ENCODE data around the gene PNPLA6. TPM values are rescaled to one million over a fixed set of nuclear protein-coding genes. Genes with fewer than 3 reads are reported as not detected.

PNPLA6 gene
- polyA plus RNA-seq, 1 donor (not counting 4 experiments of a cell fraction or from before 2014, with no cell fraction given), result 22.4 TPM

DNA sequence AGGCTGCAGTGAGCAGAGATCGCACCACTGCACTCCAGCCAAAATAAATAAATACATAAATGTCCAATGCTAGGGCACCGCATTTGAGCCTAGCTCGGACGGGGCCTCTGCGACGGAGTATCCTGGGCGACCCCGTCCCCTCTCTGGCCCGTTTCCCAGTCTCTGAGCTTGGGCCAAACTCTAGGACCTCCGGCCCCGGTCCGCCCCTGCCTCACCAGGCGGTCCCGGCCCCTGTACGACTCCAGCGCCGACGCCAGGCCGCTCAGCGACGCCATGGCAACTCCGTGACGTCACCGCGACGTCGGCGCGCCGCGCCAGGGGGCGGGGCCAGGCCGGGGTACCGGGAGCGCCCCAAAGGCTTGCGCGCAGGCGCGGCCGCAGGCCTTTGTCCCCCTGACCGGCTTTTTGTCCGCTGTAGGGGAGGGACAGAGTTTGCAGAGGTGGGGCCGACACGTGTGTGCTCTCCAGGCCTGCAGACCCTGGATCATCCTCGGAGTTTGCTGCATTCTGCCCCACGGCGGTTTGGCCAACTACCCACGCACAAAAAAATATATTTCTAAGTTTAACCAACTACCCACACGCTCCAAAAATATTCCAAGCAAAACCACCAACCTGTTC, 46.7 kb upstream of the PNPLA6 start, which contains the start of gene PEX11G:
TSS of gene PEX11G (minus strand) at position 300 of the 618 bp plus-strand sequence. CDS start at position 275, 25 bp downstream.
- Histone ChIP-seq H3K36me3 (ENCODE audit: control insufficient read depth in 2 of 2, extremely low read depth in 1 of 2, insufficient read depth in 2 of 2, low read length in 2 of 2) (no peaks in the 10 kb centered on the region), H3K9me1 (ENCODE audit: control insufficient read depth, extremely low read depth, insufficient read depth, low read length) (no peaks in the 10 kb centered on the region), H3K27ac (ENCODE audit: control insufficient read depth, insufficient read depth, low read length) (peak within 1 kb of the TSS; percentile 78), H3K9ac (ENCODE audit: control insufficient read depth, extremely low read depth, insufficient read depth, low read length) (peak within 1 kb of the TSS; percentile 82), H4K20me1 (ENCODE audit: control insufficient read depth, extremely low read depth, insufficient read depth, low read length) (no peaks in the 10 kb centered on the region), H3K27me3 (ENCODE audit: control insufficient read depth, extremely low read depth, insufficient read depth, low read length) (no peaks in the 10 kb centered on the region), H2AFZ (ENCODE audit: control insufficient read depth, low read length) (peak within 1 kb of the TSS; percentile 96), H3K9me3 (ENCODE audit: control insufficient read depth, low read depth, low read length) (no peaks in the 10 kb centered on the region), H3K4me2 (ENCODE audit: control insufficient read depth, extremely low read depth, insufficient read depth, low read depth, low read length) (peak within 1 kb of the TSS; percentile 74), H3K4me3 (ENCODE audit: control insufficient read depth in 2 of 3, extremely low read depth in 1 of 3, insufficient read depth in 2 of 3, low read depth in 1 of 3, low read length in 3 of 3) (peak within 1 kb of the TSS; percentile 64 to 82 (median 74)), H3K79me2 (ENCODE audit: control insufficient read depth, insufficient read depth, low read length) (no peaks in the 10 kb centered on the region), H3K4me1 (ENCODE audit: control insufficient read depth, extremely low read depth, insufficient read depth, low read length) (peaks cover 6% of the 10 kb centered on the region)
- TF ChIP-seq EZH2 (IDR thresholded peaks at IDR 0.05; ENCODE audit: low read length) (no peak), CTCF (optimal IDR thresholded peaks at IDR 0.05 in 1 of 3, IDR thresholded peaks at IDR 0.05 in 1 of 3, conservative IDR thresholded peaks at IDR 0.05 in 1 of 3; ENCODE audit: extremely low read depth in 1 of 3, insufficient read depth in 2 of 3, low read length in 3 of 3) (no peak)
- FAIRE-seq (no peak), DNase-seq (ENCODE audit: low read depth, low spot score) (no peak)
- dilution Hi-C loops (cut with MboI; ENCODE audit: extremely low pct_ligation_motif_present, low sequenced_read_pairs), result no loop called here

DNA sequence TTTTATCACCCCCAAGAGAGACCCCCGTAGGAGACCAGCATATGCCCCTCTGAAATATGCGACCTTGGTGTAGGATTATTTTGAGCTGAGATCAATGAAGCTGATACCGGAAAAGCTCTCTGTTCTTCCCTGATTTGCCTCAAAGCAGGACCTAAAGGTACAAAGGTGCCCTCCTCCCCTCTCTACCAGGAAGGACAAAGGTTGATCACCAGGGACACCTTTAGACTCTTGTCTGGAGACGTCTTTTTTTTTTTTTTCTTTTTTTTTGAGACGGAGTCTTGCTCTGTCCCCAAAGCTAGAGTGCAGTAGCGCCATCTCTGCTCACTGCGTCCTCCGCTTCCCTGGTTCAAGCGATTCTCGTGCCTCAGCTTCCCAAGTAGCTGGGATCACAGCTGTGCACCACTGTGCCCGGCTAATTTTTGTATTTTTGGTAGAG, 45.9 kb upstream of the PNPLA6 start:
- Histone ChIP-seq H3K27me3 (ENCODE audit: control insufficient read depth, extremely low read depth, insufficient read depth, low read length) (no peaks in the 10 kb centered on the region), H3K36me3 (ENCODE audit: control insufficient read depth in 2 of 2, extremely low read depth in 1 of 2, insufficient read depth in 2 of 2, low read length in 2 of 2) (no peaks in the 10 kb centered on the region), H3K4me1 (ENCODE audit: control insufficient read depth, extremely low read depth, insufficient read depth, low read length) (peaks cover 8% of the 10 kb centered on the region), H3K4me3 (ENCODE audit: control insufficient read depth in 2 of 3, extremely low read depth in 1 of 3, insufficient read depth in 2 of 3, low read depth in 1 of 3, low read length in 3 of 3) (no peak overlapping the region), H3K9me3 (ENCODE audit: control insufficient read depth, low read depth, low read length) (no peaks in the 10 kb centered on the region), H4K20me1 (ENCODE audit: control insufficient read depth, extremely low read depth, insufficient read depth, low read length) (no peaks in the 10 kb centered on the region), H3K9me1 (ENCODE audit: control insufficient read depth, extremely low read depth, insufficient read depth, low read length) (no peaks in the 10 kb centered on the region), H3K27ac (ENCODE audit: control insufficient read depth, insufficient read depth, low read length) (no peak overlapping the region), H3K4me2 (ENCODE audit: control insufficient read depth, extremely low read depth, insufficient read depth, low read depth, low read length) (no peak overlapping the region), H3K9ac (ENCODE audit: control insufficient read depth, extremely low read depth, insufficient read depth, low read length) (no peak overlapping the region), H3K79me2 (ENCODE audit: control insufficient read depth, insufficient read depth, low read length) (no peaks in the 10 kb centered on the region), H2AFZ (ENCODE audit: control insufficient read depth, low read length) (no peak overlapping the region)
- FAIRE-seq (no peak), DNase-seq (ENCODE audit: low read depth, low spot score) (no peak)
- dilution Hi-C loops (cut with MboI; ENCODE audit: extremely low pct_ligation_motif_present, low sequenced_read_pairs), result no loop called here
- TF ChIP-seq CTCF (optimal IDR thresholded peaks at IDR 0.05 in 1 of 3, IDR thresholded peaks at IDR 0.05 in 1 of 3, conservative IDR thresholded peaks at IDR 0.05 in 1 of 3; ENCODE audit: extremely low read depth in 1 of 3, insufficient read depth in 2 of 3, low read length in 3 of 3), result no peak
- no peak for TF ChIP-seq EZH2 (IDR thresholded peaks at IDR 0.05; ENCODE audit: low read length)

All from keratinocyte (primary cell).